Measurements from ENCODE around the gene DHRS7C.

- no peak for TF ChIP-seq CTCF (IDR thresholded peaks at IDR 0.05; ENCODE audit: poor library complexity, severe bottlenecking)
- TF ChIP-seq SMC3 (conservative IDR thresholded peaks at IDR 0.05; ENCODE audit: poor library complexity): no peak
- TF ChIP-seq REST (IDR thresholded peaks at IDR 0.05; ENCODE audit: borderline replicate concordance): no peak
- TF ChIP-seq EP300 (conservative IDR thresholded peaks at IDR 0.05; ENCODE audit: poor library complexity, severe bottlenecking): no peak
- TF ChIP-seq MXI1 (conservative IDR thresholded peaks at IDR 0.05; ENCODE audit: poor library complexity, severe bottlenecking): no peak
- no peak for TF ChIP-seq TAF1 (IDR thresholded peaks at IDR 0.05; ENCODE audit: low read depth)
These were observed 48.0 kb upstream of the DHRS7C start for GRCh38 chr17:9839433-9839832.
